GM12891 (cell line): ENCODE data around the gene FGF21.

Experiments
- DNase-seq: peaks from one replicate; pipeline ENCODE4 v3.0.0; 2011; ENCODE audit warnings: low spot score; ENCODE audit not compliant: insufficient read length
- FAIRE-seq: peaks from 2 replicates; lab custom pipeline; 2011; peaks lifted over from hg19 to GRCh38; lab: Jason Lieb, UNC
- PAX5 ChIP-seq: IDR thresholded peaks from 2 replicates; pipeline ENCODE4 v1.6.1; 2011; ENCODE audit warnings: low read length, moderate library complexity, mild to moderate bottlenecking; ENCODE audit not compliant: insufficient read depth, severe bottlenecking
- POLR2A ChIP-seq: IDR thresholded peaks from 2 replicates; pipeline ENCODE4 v1.6.1; 2011; ENCODE audit warnings: low read depth, low read length, control low read depth
- POLR2AphosphoS5 ChIP-seq: IDR thresholded peaks from 2 replicates; pipeline ENCODE4 v1.6.1; 2011; ENCODE audit warnings: low read depth, low read length, control low read depth
- POU2F2 ChIP-seq: IDR thresholded peaks from 2 replicates; pipeline ENCODE4 v1.6.1; 2011; ENCODE audit warnings: low read depth, mild to moderate bottlenecking, control low read depth, low read length, moderate library complexity
- SPI1 ChIP-seq: IDR thresholded peaks from 2 replicates; pipeline ENCODE4 v1.6.1; 2011; ENCODE audit warnings: low read depth, low read length, control low read depth
- TAF1 ChIP-seq: IDR thresholded peaks from 2 replicates; pipeline ENCODE4 v1.6.1; 2011; ENCODE audit warnings: low read depth, low read length, control low read depth

The FGF21 gene

GRCh38 chr19:48718711-48719231, 36.6 kb upstream of the FGF21 start:
- TF ChIP-seq SPI1 (no peak), POLR2AphosphoS5 (no peak), POU2F2 (no peak), POLR2A (no peak), TAF1 (no peak), PAX5 (no peak)
- DNase-seq (no peak), FAIRE-seq (no peak)

- no peak for FAIRE-seq
- TF ChIP-seq PAX5 = no peak
- TF ChIP-seq TAF1 = no peak
- no peak for TF ChIP-seq POLR2AphosphoS5
- no peak for TF ChIP-seq POU2F2
- no peak for TF ChIP-seq POLR2A
- TF ChIP-seq SPI1 = no peak
- no peak for DNase-seq
Measured at GRCh38 chr19:48719263-48720171, 35.8 kb upstream of the FGF21 start, which contains the start of gene MAMSTR. TSS of gene MAMSTR (minus strand) at chr19:48719725. CDS start at chr19:48719031, 694 bp downstream.

GRCh38 chr19:48720251-48720612, 35.1 kb upstream of the FGF21 start:
- FAIRE-seq = no peak
- TF ChIP-seq PAX5 (no peak), POLR2AphosphoS5 (no peak), SPI1 (no peak), POLR2A (no peak), POU2F2 (no peak), TAF1 (no peak)
- no peak for DNase-seq

- FAIRE-seq (peak; percentile 96), DNase-seq (peak; percentile 96)
- TF ChIP-seq SPI1 (no peak), TAF1 (no peak), PAX5 (no peak), POLR2AphosphoS5 (no peak), POU2F2 (peak; percentile 71; the same call in 1 of the 2 replicates), POLR2A (0 out of 2 replicates have a peak, but pooled peaks have one; percentile 27)
Measured at GRCh38 chr19:48720613-48721296, 34.6 kb upstream of the FGF21 start.

- TF ChIP-seq TAF1 (no peak), POLR2A (no peak), PAX5 (no peak), POLR2AphosphoS5 (no peak), POU2F2 (no peak), SPI1 (no peak)
- FAIRE-seq (no peak), DNase-seq (no peak)
Measured at GRCh38 chr19:48722196-48722708, 33.1 kb upstream of the FGF21 start.

GRCh38 chr19:48724796-48725753, 30.2 kb upstream of the FGF21 start:
- no peak for TF ChIP-seq POU2F2
- TF ChIP-seq TAF1 = no peak
- TF ChIP-seq POLR2A = no peak
- no peak for TF ChIP-seq PAX5
- TF ChIP-seq SPI1 = peak; percentile 82
- FAIRE-seq = no peak
- DNase-seq = no peak

GRCh38 chr19:48726556-48726955, 28.8 kb upstream of the FGF21 start:
- FAIRE-seq (no peak), DNase-seq (no peak)
- TF ChIP-seq POLR2AphosphoS5 (no peak), SPI1 (peak; percentile 69)

GRCh38 chr19:48728911-48729664, 26.2 kb upstream of the FGF21 start:
- no peak for TF ChIP-seq TAF1
- no peak for TF ChIP-seq SPI1
- no peak for TF ChIP-seq POLR2A
- no peak for TF ChIP-seq POLR2AphosphoS5
- no peak for TF ChIP-seq PAX5
- TF ChIP-seq POU2F2 = no peak
- DNase-seq (no peak), FAIRE-seq (no peak)
